Thyroid gland (tissue), 4 donors: ENCODE data around the gene KRTAP19-2. TPM values are rescaled to one million over a fixed set of nuclear protein-coding genes. Genes with fewer than 3 reads are reported as not detected.

Experiments
- DNase-seq, 2 donors: peaks; one replicate each; pipeline ENCODE4 v3.0.0-alpha.2; 2019
- H3K27ac ChIP-seq, 3 donors: fragments of 200-600 bp; sonication (generic); 1 replicate in 2 of 3; 2 replicates in 1 of 3; pipeline ENCODE4 v1.5.1; 2016 to 2019; ENCODE audit warnings: mild to moderate bottlenecking in 1 of 3, moderate library complexity in 1 of 3
- H3K27me3 ChIP-seq: fragments of 200-600 bp; sonication (generic); one replicate; pipeline ENCODE4 v1.5.1; 2019
- H3K36me3 ChIP-seq, 2 donors: fragments of 200-600 bp; sonication (generic); one replicate each; pipeline ENCODE4 v1.5.1; 2016 to 2019
- H3K4me1 ChIP-seq, 2 donors: fragments of 200-600 bp; sonication (generic); one replicate each; pipeline ENCODE4 v1.5.1; 2017 to 2019
- H3K4me3 ChIP-seq, 3 donors: fragments of 200-600 bp; sonication (generic); replicated peaks in 1 of 3; 1 replicate in 2 of 3; 2 replicates in 1 of 3; pipeline ENCODE4 v1.5.1; 2016; ENCODE audit warnings: mild to moderate bottlenecking in 1 of 3
- H3K9me3 ChIP-seq: fragments of 200-600 bp; sonication (generic); one replicate; pipeline ENCODE4 v1.5.1; 2017
- CTCF ChIP-seq, 6 experiments: fragments of 200-600 bp in 3 of 6; fragments of 450-650 bp in 3 of 6; sonication (generic) in 3 of 6; IDR thresholded peaks; one replicate each; pipeline ENCODE4 v1.5.1; 2016 to 2019; ENCODE audit warnings: antibody characterized with exemption in 6 of 6, mild to moderate bottlenecking in 2 of 6, inconsistent platforms in 1 of 6, moderate library complexity in 1 of 6
- POLR2A ChIP-seq, 2 donors: fragments of 450-650 bp; IDR thresholded peaks; one replicate each; pipeline ENCODE4 v1.6.1; 2017; ENCODE audit warnings: antibody characterized with exemption in 2 of 2, mild to moderate bottlenecking in 2 of 2, moderate library complexity in 1 of 2
- WGBS, 2 donors: methylation state at CpG; one replicate each; pipeline ENCODE4 v1.1.5; 2017; 5-methylcytosine and 5-hydroxymethylcytosine counted together
- intact Hi-C: fragments of 100-400 bp; cut with DNase I; formaldehyde crosslinking; loops from one replicate; pipeline ENCODE4 v1.15.1; 2023
- total RNA-seq, 4 donors: library from RNA; depleted of rRNA; stranded (reverse); fragments of >200 nt; gene quantifications; one replicate each; pipeline ENCODE4 v1.2.3, GENCODE V29; 2016

The KRTAP19-2 gene
- total RNA-seq, 4 donors from 2014 or later = not detected

- no peak for DNase-seq
- Histone ChIP-seq H3K36me3 (no peaks in the 10 kb centered on the region), H3K4me1 (no peaks in the 10 kb centered on the region), H3K27me3 (no peaks in the 10 kb centered on the region), H3K9me3 (no peaks in the 10 kb centered on the region), H3K27ac (no peak within 1 kb of the TSS), H3K4me3 (no peak within 1 kb of the TSS)
- TF ChIP-seq POLR2A (IDR thresholded peaks at IDR 0.05) (no peak), CTCF (IDR thresholded peaks at IDR 0.05) (no peak)
- WGBS, 2 donors = 74 to 75% methylated on average over 4 of the region's 4 CpGs
- intact Hi-C loops = no loop called here
These were observed 9.8 kb upstream of the KRTAP19-2 start, which contains the start of gene KRTAP19-4 for GRCh38 chr21:30497065-30497464. Gene KRTAP19-4, minus strand, starts transcription at chr21:30497165. Its CDS starts 55 bp downstream, at chr21:30497110.

GRCh38 chr21:30491963-30492428 lies 4.8 kb upstream of the KRTAP19-2 start, which contains the start of gene KRTAP19-3:
Gene KRTAP19-3, minus strand, starts transcription at chr21:30492013. Its CDS starts 56 bp downstream, at chr21:30491957.
- Histone ChIP-seq H3K36me3 (no peaks in the 10 kb centered on the region), H3K4me1 (no peaks in the 10 kb centered on the region), H3K27ac (no peak within 1 kb of the TSS), H3K9me3 (no peaks in the 10 kb centered on the region), H3K4me3 (no peak within 1 kb of the TSS), H3K27me3 (no peaks in the 10 kb centered on the region)
- no peak for TF ChIP-seq POLR2A (IDR thresholded peaks at IDR 0.05)
- no peak for TF ChIP-seq CTCF (IDR thresholded peaks at IDR 0.05)
- intact Hi-C loops = no loop called here
- WGBS, 2 donors = 82 to 93% methylated on average over 2 of the region's 2 CpGs
- no peak for DNase-seq

GRCh38 chr21:30486180-30486579 lies 1.1 kb downstream of the KRTAP19-2 start:
- no peak for DNase-seq
- Histone ChIP-seq H3K36me3 (no peaks in the 10 kb centered on the region), H3K27me3 (no peaks in the 10 kb centered on the region), H3K4me3 (no peak overlapping the region), H3K27ac (no peak overlapping the region), H3K4me1 (no peaks in the 10 kb centered on the region), H3K9me3 (no peaks in the 10 kb centered on the region)
- intact Hi-C loops = no loop called here
- WGBS, 2 donors = 76 to 80% methylated on average over 1 to 2 of the region's 2 CpGs
- TF ChIP-seq CTCF (IDR thresholded peaks at IDR 0.05) (no peak), POLR2A (IDR thresholded peaks at IDR 0.05) (no peak)

GRCh38 chr21:30482130-30482529 lies 5.1 kb downstream of the KRTAP19-2 start:
- Histone ChIP-seq H3K27ac (no peak overlapping the region), H3K4me1 (no peaks in the 10 kb centered on the region), H3K4me3 (no peak overlapping the region), H3K36me3 (no peaks in the 10 kb centered on the region), H3K9me3 (no peaks in the 10 kb centered on the region), H3K27me3 (no peaks in the 10 kb centered on the region)
- intact Hi-C loops = no loop called here
- WGBS, 2 donors = 80 to 82% methylated on average over 2 of the region's 2 CpGs
- no peak for DNase-seq
- TF ChIP-seq POLR2A (IDR thresholded peaks at IDR 0.05) (no peak), CTCF (IDR thresholded peaks at IDR 0.05) (no peak)

- no peaks in the 10 kb centered on the region for H3K9me3 ChIP-seq
- no peaks in the 10 kb centered on the region for H3K27me3 ChIP-seq
- H3K4me3 ChIP-seq = no peak within 1 kb of the TSS
- WGBS, 2 donors = 87 to 91% methylated on average over 4 to 7 of the region's 7 CpGs
- TF ChIP-seq POLR2A (IDR thresholded peaks at IDR 0.05) (no peak), CTCF (IDR thresholded peaks at IDR 0.05) (no peak)
- H3K36me3 ChIP-seq = no peaks in the 10 kb centered on the region
- no peak within 1 kb of the TSS for H3K27ac ChIP-seq
- intact Hi-C loops = no loop called here
- no peak for DNase-seq
- no peaks in the 10 kb centered on the region for H3K4me1 ChIP-seq
These were observed 7.1 kb downstream of the KRTAP19-2 start, which contains the start of gene KRTAP19-1 for GRCh38 chr21:30480145-30480544. Gene KRTAP19-1, minus strand, starts transcription at chr21:30480367. Its CDS starts 50 bp downstream, at chr21:30480317.
